MM.1S (cell line): ENCODE data around the gene FAM187B.

Experiments used
- CTCF ChIP-seq: fragments of 300-600 bp; sonication (generic); IDR thresholded peaks from 2 replicates; pipeline ENCODE4 v1.5.1; 2016; ENCODE audit warnings: antibody characterized with exemption, low read length, mixed read lengths
- EZH2 ChIP-seq: fragments of 300-600 bp; sonication (generic); optimal IDR thresholded peaks from 2 replicates; pipeline ENCODE3; 2017; ENCODE audit warnings: low read depth, mild to moderate bottlenecking, antibody characterized with exemption, low read length, mixed read lengths

GRCh38 chr19:35240327-35240726 is 11.8 kb upstream of the FAM187B start:
- TF ChIP-seq EZH2 (no peak), CTCF (no peak)
